Mesodermal cell (in vitro differentiated cells): ENCODE measurements around the gene RAB5A.
"Not testable (repeated sequence)": the region's sequence is repeated elsewhere in the genome, so short reads cannot be mapped to it uniquely, and the experiment has no call there.

Experiments
- H3K27ac ChIP-seq: 2 replicates; pipeline ENCODE4 v1.7.0; 2013; ENCODE audit warnings: mild to moderate bottlenecking, low read depth, low read length, moderate library complexity; ENCODE audit not compliant: severe bottlenecking
- H3K36me3 ChIP-seq: 2 replicates; pipeline ENCODE4 v1.7.1; 2013; ENCODE audit warnings: mild to moderate bottlenecking, low read length, moderate library complexity; ENCODE audit not compliant: control insufficient read depth, insufficient read depth
- H3K4me1 ChIP-seq: one replicate; pipeline ENCODE4 v1.7.1; 2013; ENCODE audit warnings: mild to moderate bottlenecking, low read length; ENCODE audit not compliant: insufficient read depth, control insufficient read depth, poor library complexity, severe bottlenecking
- H3K4me3 ChIP-seq: 2 replicates; pipeline ENCODE4 v1.7.0; 2013; ENCODE audit warnings: low read length, control low read depth, mild to moderate bottlenecking; ENCODE audit not compliant: insufficient read depth, poor library complexity, severe bottlenecking; ENCODE audit errors: extremely low read depth
- H3K9me3 ChIP-seq: 2 replicates; pipeline ENCODE4 v1.7.1; 2013; ENCODE audit warnings: mild to moderate bottlenecking, low read length, moderate library complexity; ENCODE audit not compliant: control insufficient read depth
- WGBS, 2 experiments: methylation state at CpG; one replicate each; pipeline ENCODE4 v1.1.5; 2013; ENCODE audit warnings: missing lambda C conversion rate in 2 of 2; ENCODE audit not compliant: insufficient coverage in 2 of 2; 5-methylcytosine and 5-hydroxymethylcytosine counted together

Gene RAB5A

DNA sequence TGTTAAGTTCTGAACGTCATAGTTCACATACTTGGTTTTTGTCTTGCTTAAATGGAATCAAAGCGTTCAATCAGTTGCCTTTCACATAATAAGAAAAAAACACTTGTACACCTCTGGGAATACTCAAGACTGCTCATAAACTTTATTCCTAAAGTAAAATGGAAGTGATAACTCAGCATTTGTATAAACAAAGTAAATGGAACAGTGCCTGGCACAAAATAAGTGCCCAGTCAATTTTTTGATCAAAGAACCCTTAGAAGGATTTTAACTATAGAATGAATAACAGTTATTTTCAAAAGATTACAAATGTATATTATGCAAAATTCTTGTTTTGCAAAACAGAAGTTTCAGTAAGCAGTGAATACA is 1.3 kb downstream of the RAB5A start:
- no CpG with 5 or more reads among the region's 2 CpGs for WGBS, 2 experiments
- Histone ChIP-seq H3K4me3 (peak overlapping the region; percentile 97), H3K9me3 (no peaks in the 10 kb centered on the region), H3K4me1 (peaks cover 7% of the 10 kb centered on the region), H3K27ac (peak overlapping the region; percentile 98), H3K36me3 (peaks cover 31% of the 10 kb centered on the region)

DNA sequence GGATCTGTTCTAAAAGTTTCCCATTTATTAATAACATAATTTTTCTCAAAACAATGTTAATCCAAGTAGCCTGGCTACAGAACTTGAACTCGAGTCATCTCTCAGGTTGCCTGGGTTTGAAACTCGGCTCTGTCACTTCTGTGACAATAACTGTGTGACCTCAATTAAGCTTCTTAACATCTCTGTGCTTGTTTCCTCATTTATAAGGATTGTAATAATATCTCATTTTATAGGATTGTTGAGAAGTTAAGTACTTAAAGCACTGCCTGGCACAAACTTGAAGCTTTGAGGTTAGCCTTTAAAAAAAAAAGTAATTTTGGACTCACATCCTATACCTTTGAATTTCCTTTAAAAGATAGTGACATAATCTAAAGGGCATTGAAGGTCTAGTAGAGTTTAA is 3.4 kb downstream of the RAB5A start:
- H3K27ac ChIP-seq, result no peak overlapping the region
- H3K9me3 ChIP-seq, result no peaks in the 10 kb centered on the region
- H3K4me3 ChIP-seq, result no peak overlapping the region
- H3K4me1 ChIP-seq, result peaks cover 7% of the 10 kb centered on the region
- H3K36me3 ChIP-seq, result peaks cover 52% of the 10 kb centered on the region
- 80 to 100% methylated on average over 1 of the region's 2 CpGs for WGBS, 2 experiments

DNA sequence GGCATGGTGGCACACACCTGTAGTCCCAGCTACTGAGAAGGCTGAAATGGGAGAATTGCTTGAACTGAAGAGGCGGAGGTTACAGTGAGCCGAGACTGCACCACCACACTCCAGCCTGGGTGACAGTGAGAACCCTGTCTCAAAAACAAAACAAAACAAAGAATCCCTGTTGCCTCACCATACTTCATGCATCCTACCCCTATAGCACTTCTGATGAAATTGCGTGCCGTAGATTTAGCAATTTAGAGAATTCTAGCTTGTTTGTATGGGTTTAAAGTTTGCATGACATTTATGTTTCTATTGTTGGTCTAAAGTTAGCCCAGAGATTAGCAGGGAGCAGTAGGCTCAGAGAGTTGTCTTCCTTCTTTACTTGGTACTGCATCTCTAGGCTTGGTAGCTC is 7.8 kb downstream of the RAB5A start:
- WGBS, 2 experiments, result 93% methylated on average over 2 of the region's 4 CpGs; no CpG with 5 or more reads in 1 of the 2 experiments
- H3K27ac ChIP-seq, result no peak overlapping the region
- peaks cover 7% of the 10 kb centered on the region for H3K4me1 ChIP-seq
- H3K9me3 ChIP-seq, result no peaks in the 10 kb centered on the region
- H3K4me3 ChIP-seq, result no peak overlapping the region
- peaks cover 79% of the 10 kb centered on the region for H3K36me3 ChIP-seq

DNA sequence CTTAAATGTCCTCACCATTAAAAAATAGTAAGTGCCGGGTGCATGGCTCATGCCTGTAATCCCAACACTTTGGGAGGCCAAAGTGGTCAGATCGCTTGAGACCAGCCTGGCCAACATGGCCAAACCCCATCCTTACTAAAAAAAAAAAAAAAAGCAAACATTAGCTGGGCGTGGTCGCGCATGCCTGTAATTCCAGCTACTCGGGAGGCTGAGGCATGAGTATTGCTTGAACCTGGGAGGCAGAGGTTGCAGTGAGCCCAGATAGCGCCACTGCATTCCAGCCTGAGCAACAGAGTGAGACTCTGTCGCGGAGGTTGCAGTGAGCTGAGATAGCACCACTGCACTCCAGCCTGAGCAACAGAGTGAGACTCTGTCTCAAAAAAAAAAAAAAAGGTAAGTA is 10.5 kb downstream of the RAB5A start:
- H3K36me3 ChIP-seq, result peaks cover 73% of the 10 kb centered on the region
- not testable (repeated sequence) for H3K4me3 ChIP-seq, H3K9me3 ChIP-seq, H3K4me1 ChIP-seq, H3K27ac ChIP-seq
- WGBS, 2 experiments, result 91% methylated on average over 4 to 9 of the region's 9 CpGs

GRCh38 chr3:19959505-19959904 is 12.6 kb downstream of the RAB5A start:
- 90 to 95% methylated on average over 2 to 3 of the region's 4 CpGs for WGBS, 2 experiments
- H3K36me3 ChIP-seq, result peaks cover 65% of the 10 kb centered on the region

DNA sequence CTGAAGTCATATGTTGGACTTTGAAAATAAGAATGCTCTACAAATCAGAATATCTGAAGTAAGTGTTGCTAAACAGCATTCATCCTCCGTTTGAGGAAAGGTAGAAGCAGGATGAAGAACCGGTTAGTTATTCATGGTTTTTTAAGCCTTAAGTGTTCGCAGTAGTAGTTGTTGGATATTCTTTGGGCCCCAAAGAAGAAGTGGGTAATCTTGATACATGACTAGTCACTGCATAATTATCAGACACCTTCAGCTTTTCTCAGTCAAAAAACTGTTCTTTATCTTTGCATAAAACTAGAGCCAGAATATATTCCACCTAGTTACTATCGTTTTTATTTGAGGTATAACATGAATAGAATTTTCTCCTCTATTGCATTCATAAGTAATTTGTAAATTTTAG is 13.8 kb downstream of the RAB5A start:
- H3K27ac ChIP-seq, result no peak overlapping the region
- peaks cover 64% of the 10 kb centered on the region for H3K36me3 ChIP-seq
- no peak overlapping the region for H3K4me3 ChIP-seq
- H3K4me1 ChIP-seq, result no peaks in the 10 kb centered on the region
- H3K9me3 ChIP-seq, result no peaks in the 10 kb centered on the region
- WGBS, 2 experiments, result 90 to 94% methylated on average over 2 of the region's 4 CpGs

More at GRCh38 chr3:19959505-19959904, 12.6 kb downstream of the RAB5A start:
- H3K27ac ChIP-seq, result no peak overlapping the region
- no peaks in the 10 kb centered on the region for H3K4me1 ChIP-seq
- no peak overlapping the region for H3K4me3 ChIP-seq
- H3K9me3 ChIP-seq, result no peaks in the 10 kb centered on the region

GRCh38 chr3:19961960-19962359 is 15.1 kb downstream of the RAB5A start:
- Histone ChIP-seq H3K36me3 (peaks cover 59% of the 10 kb centered on the region), H3K4me3 (no peak overlapping the region), H3K9me3 (no peaks in the 10 kb centered on the region), H3K4me1 (no peaks in the 10 kb centered on the region), H3K27ac (no peak overlapping the region)
- 92 to 100% methylated on average over 1 to 2 of the region's 4 CpGs for WGBS, 2 experiments

GRCh38 chr3:19967208-19967607 is 20.3 kb downstream of the RAB5A start:
- no peaks in the 10 kb centered on the region for H3K9me3 ChIP-seq
- H3K4me3 ChIP-seq, result no peak overlapping the region
- 86 to 100% methylated on average over 3 to 6 of the region's 6 CpGs for WGBS, 2 experiments
- peaks cover 53% of the 10 kb centered on the region for H3K36me3 ChIP-seq
- H3K4me1 ChIP-seq, result no peaks in the 10 kb centered on the region
- no peak overlapping the region for H3K27ac ChIP-seq

DNA sequence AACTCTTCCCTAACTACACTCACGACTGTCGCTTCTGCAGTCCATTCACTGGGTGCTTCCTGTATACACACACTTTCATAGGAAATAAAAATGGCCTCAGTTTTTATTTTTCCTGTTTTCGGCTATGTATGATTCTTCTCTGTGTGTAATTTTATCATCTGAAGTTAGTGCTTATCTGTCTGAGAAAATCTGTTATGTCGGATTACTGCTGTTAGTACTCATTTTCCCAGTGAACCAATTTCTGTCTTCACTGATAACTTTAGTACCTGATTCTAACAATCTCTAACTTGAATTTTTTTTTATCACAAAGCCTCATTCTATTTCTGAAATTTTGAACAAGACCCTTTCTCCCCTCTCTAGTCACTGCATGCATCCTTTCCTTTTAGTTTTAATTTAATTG is 20.9 kb downstream of the RAB5A start:
- WGBS, 2 experiments, result 100% methylated on average over 1 to 3 of the region's 4 CpGs
- no peak overlapping the region for H3K4me3 ChIP-seq

GRCh38 chr3:19970327-19970726 is 23.4 kb downstream of the RAB5A start:
- WGBS, 2 experiments, result 97% methylated on average over 8 of the region's 8 CpGs
- H3K4me1 ChIP-seq, result no peaks in the 10 kb centered on the region

More for the DNA sequence above, 20.9 kb downstream of the RAB5A start:
- H3K27ac ChIP-seq, result no peak overlapping the region
- H3K36me3 ChIP-seq, result peaks cover 55% of the 10 kb centered on the region
- no peaks in the 10 kb centered on the region for H3K4me1 ChIP-seq
- no peaks in the 10 kb centered on the region for H3K9me3 ChIP-seq

DNA sequence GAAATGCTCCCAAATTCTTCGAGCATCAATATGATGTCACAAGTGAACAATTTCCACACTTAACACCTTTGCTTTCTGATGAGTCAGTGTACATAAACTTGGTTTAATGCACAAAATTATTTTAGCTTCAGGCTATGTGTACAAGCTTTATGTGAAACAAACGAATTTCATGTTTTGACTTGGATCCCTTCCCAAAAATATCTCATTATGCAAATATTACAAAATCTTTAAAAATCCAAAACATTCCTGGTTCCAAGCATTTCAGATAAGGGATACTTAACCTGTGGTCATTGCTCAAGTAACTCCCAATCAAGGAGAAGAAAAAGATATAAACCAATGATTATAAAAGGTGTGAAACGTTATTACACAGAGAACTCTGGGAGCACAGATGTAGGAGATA is 25.2 kb downstream of the RAB5A start:
- 94 to 100% methylated on average over 2 of the region's 3 CpGs for WGBS, 2 experiments
- H3K27ac ChIP-seq, result no peak overlapping the region
- H3K36me3 ChIP-seq, result peaks cover 62% of the 10 kb centered on the region
- H3K9me3 ChIP-seq, result no peaks in the 10 kb centered on the region
- H3K4me3 ChIP-seq, result no peak overlapping the region
- H3K4me1 ChIP-seq, result no peaks in the 10 kb centered on the region

More at GRCh38 chr3:19970327-19970726, 23.4 kb downstream of the RAB5A start:
- Histone ChIP-seq H3K36me3 (peaks cover 58% of the 10 kb centered on the region), H3K4me3 (no peak overlapping the region), H3K9me3 (no peaks in the 10 kb centered on the region), H3K27ac (no peak overlapping the region)
